CD4-positive, alpha-beta T cell treated with Interleukin-6 for 4 hours (primary cell): Measurements from ENCODE around the gene PIK3CB.
A peak's percentile ranks its signal among the peaks of the same experiment; 100 is the strongest.
"Not testable (repeated sequence)": the region's sequence is repeated elsewhere in the genome, so short reads cannot be mapped to it uniquely, and the experiment has no call there.

Source experiments
- DNase-seq: peaks from one replicate; pipeline ENCODE4 v3.0.0-alpha.2; 2020; ENCODE audit warnings: mixed read lengths

Gene PIK3CB

GRCh38 chr3:138834596-138835396, at the start of gene PIK3CB:
Gene PIK3CB, minus strand, starts transcription at chr3:138834928. Its CDS starts 75,585 bp downstream, at chr3:138759343.
- peak; percentile 93 for DNase-seq

GRCh38 chr3:138881233-138881632, 46.5 kb upstream of the PIK3CB start:
- no peak for DNase-seq

- DNase-seq: no peak
Observed at GRCh38 chr3:138879541-138880380, 45.0 kb upstream of the PIK3CB start.

- no peak for DNase-seq
Observed at GRCh38 chr3:138877226-138877625, 42.5 kb upstream of the PIK3CB start.

GRCh38 chr3:138875754-138876664, 41.3 kb upstream of the PIK3CB start:
- no peak for DNase-seq

- no peak for DNase-seq
Observed at GRCh38 chr3:138875096-138875753, 40.5 kb upstream of the PIK3CB start.

GRCh38 chr3:138873471-138874278, 38.9 kb upstream of the PIK3CB start:
- DNase-seq: no peak

- no peak for DNase-seq
Observed at GRCh38 chr3:138872632-138873031, 37.9 kb upstream of the PIK3CB start.

- DNase-seq: no peak
Observed at GRCh38 chr3:138867996-138868395, 33.3 kb upstream of the PIK3CB start.

- no peak for DNase-seq
Observed at GRCh38 chr3:138863776-138864113, 29.0 kb upstream of the PIK3CB start.

- no peak for DNase-seq
Observed at GRCh38 chr3:138862924-138863775, 28.4 kb upstream of the PIK3CB start.

GRCh38 chr3:138862531-138862923, 27.8 kb upstream of the PIK3CB start:
- no peak for DNase-seq

GRCh38 chr3:138861798-138862197, 27.1 kb upstream of the PIK3CB start:
- no peak for DNase-seq

- no peak for DNase-seq
Observed at GRCh38 chr3:138856799-138857198, 22.1 kb upstream of the PIK3CB start.

- no peak for DNase-seq
Observed at GRCh38 chr3:138854940-138855339, 20.2 kb upstream of the PIK3CB start.

- DNase-seq: no peak
Observed at GRCh38 chr3:138854204-138854603, 19.5 kb upstream of the PIK3CB start.

GRCh38 chr3:138850151-138850550, 15.4 kb upstream of the PIK3CB start:
- DNase-seq: no peak

- no peak for DNase-seq
Observed at GRCh38 chr3:138849222-138849940, 14.7 kb upstream of the PIK3CB start.

- no peak for DNase-seq
Observed at GRCh38 chr3:138848696-138849095, 14.0 kb upstream of the PIK3CB start.

GRCh38 chr3:138846824-138847223, 12.1 kb upstream of the PIK3CB start:
- DNase-seq: not testable (repeated sequence)
